Activated B cell treated with CpG ODN at 0.5 μM for 24 hours (primary cell): ENCODE measurements around the gene DNAJC25. TPM values are rescaled to one million over a fixed set of nuclear protein-coding genes. Genes with fewer than 3 reads are reported as not detected.

Source experiments
- ATAC-seq: fragments of 200-7000 bp; cut with Tn5 transposase; one replicate; pipeline ENCODE4 v1.10.0; 2021; ENCODE audit warnings: low read depth, mild to moderate bottlenecking, moderate library complexity
- CTCF ChIA-PET: fragments of 350-600 bp; sonication (Branson Sonifier 250); formaldehyde crosslinking; loops from one replicate; lab custom pipeline; 2021; ENCODE audit warnings: antibody characterized with exemption; lab: Charles Lee
- POLR2A ChIA-PET: fragments of 350-600 bp; sonication (Branson Sonifier 250); formaldehyde crosslinking; loops from one replicate; lab custom pipeline; 2021; ENCODE audit warnings: antibody characterized with exemption; lab: Charles Lee
- DNase-seq: peaks from one replicate; pipeline ENCODE4 v3.0.0; 2022
- H3K27ac Mint-ChIP-seq: one replicate; pipeline ENCODE4 v1.8.0; 2020; ENCODE audit warnings: mixed read lengths
- H3K27me3 Mint-ChIP-seq: one replicate; pipeline ENCODE4 v1.8.0; 2021; ENCODE audit warnings: mixed read lengths
- H3K36me3 Mint-ChIP-seq: one replicate; pipeline ENCODE4 v1.8.0; 2021; ENCODE audit warnings: low read depth, mixed read lengths
- H3K4me1 Mint-ChIP-seq: one replicate; pipeline ENCODE4 v1.8.0; 2021; ENCODE audit warnings: mixed read lengths
- H3K4me3 Mint-ChIP-seq: one replicate; pipeline ENCODE4 v1.8.0; 2020; ENCODE audit warnings: mild to moderate bottlenecking, mixed read lengths
- H3K9me3 Mint-ChIP-seq: one replicate; pipeline ENCODE4 v1.8.0; 2020; ENCODE audit warnings: mixed read lengths
- CTCF ChIP-seq: fragments of 200-600 bp; IDR thresholded peaks from one replicate; pipeline ENCODE4 v1.8.0; 2022; ENCODE audit warnings: antibody characterized with exemption, mild to moderate bottlenecking
- intact Hi-C: fragments of 100-400 bp; cut with micrococcal nuclease; formaldehyde crosslinking; loops from one replicate; pipeline ENCODE4 v1.15.1; 2024
- total RNA-seq: library from RNA; stranded (reverse); gene quantifications from 2 replicates; pipeline ENCODE4 v1.2.3, GENCODE V29; 2022

DNAJC25 gene
- total RNA-seq, 1 donor from 2014 or later: 4.3 TPM

GRCh38 chr9:111657051-111657450, 25.9 kb downstream of the DNAJC25 start:
- no peak for TF ChIP-seq CTCF
- no peak for ATAC-seq
- POLR2A ChIA-PET: interaction anchor here (0.6 kb wide), 1 partner anchor 24 kb away, joined by 3 read pairs; no protein-coding TSS in a partner anchor
- H3K27ac Mint-ChIP-seq: no peak overlapping the region
- intact Hi-C loops: no loop called here
- H3K27me3 Mint-ChIP-seq: no peaks in the 10 kb centered on the region
- peaks cover 11% of the 10 kb centered on the region for H3K4me1 Mint-ChIP-seq
- H3K36me3 Mint-ChIP-seq: peaks cover 20% of the 10 kb centered on the region
- H3K4me3 Mint-ChIP-seq: no peak overlapping the region
- no peaks in the 10 kb centered on the region for H3K9me3 Mint-ChIP-seq
- no peak for DNase-seq
- CTCF ChIA-PET: no interaction called here

GRCh38 chr9:111658943-111659342, 27.8 kb downstream of the DNAJC25 start:
- peaks cover 27% of the 10 kb centered on the region for H3K4me1 Mint-ChIP-seq
- H3K27me3 Mint-ChIP-seq: no peaks in the 10 kb centered on the region
- ChIA-PET POLR2A (no interaction called here), CTCF (no interaction called here)
- H3K36me3 Mint-ChIP-seq: peaks cover 20% of the 10 kb centered on the region
- intact Hi-C loops: no loop called here
- no peak overlapping the region for H3K27ac Mint-ChIP-seq
- no peak for DNase-seq
- ATAC-seq: no peak
- H3K4me3 Mint-ChIP-seq: no peak overlapping the region
- no peak for TF ChIP-seq CTCF
- no peaks in the 10 kb centered on the region for H3K9me3 Mint-ChIP-seq

- ATAC-seq (no peak), DNase-seq (no peak)
- no peaks in the 10 kb centered on the region for H3K9me3 Mint-ChIP-seq
- H3K4me3 Mint-ChIP-seq: no peak overlapping the region
- peaks cover 27% of the 10 kb centered on the region for H3K4me1 Mint-ChIP-seq
- H3K27me3 Mint-ChIP-seq: no peaks in the 10 kb centered on the region
- no peak overlapping the region for H3K27ac Mint-ChIP-seq
- intact Hi-C loops: loop anchor here (2.0 to 10.0 kb wide), 2 partner anchors 175 to 719 kb away; partner anchors contain the start of gene ECPAS
- ChIA-PET POLR2A (no interaction called here), CTCF (no interaction called here)
- no peak for TF ChIP-seq CTCF
- peaks cover 16% of the 10 kb centered on the region for H3K36me3 Mint-ChIP-seq
Measured at GRCh38 chr9:111659691-111660090, 28.6 kb downstream of the DNAJC25 start.

- DNase-seq: peak; percentile 76
- Mint-ChIP-seq H3K4me1 (peaks cover 27% of the 10 kb centered on the region), H3K9me3 (no peaks in the 10 kb centered on the region), H3K36me3 (peaks cover 13% of the 10 kb centered on the region), H3K4me3 (peak within 1 kb of the TSS; percentile 95), H3K27me3 (no peaks in the 10 kb centered on the region), H3K27ac (peak within 1 kb of the TSS; percentile 85)
- intact Hi-C loops: loop anchor here (2.0 to 10.0 kb wide), 2 partner anchors 176 to 718 kb away; partner anchors contain the start of gene ECPAS
- ATAC-seq: peak; percentile 96
- CTCF ChIA-PET: no interaction called here
- POLR2A ChIA-PET: interaction anchor here (0.6 to 2.9 kb wide), 2 partner anchors 30 to 178 kb away, joined by 3 to 17 read pairs; partner anchors contain the start of gene DNAJC25
- TF ChIP-seq CTCF: no peak
Measured at GRCh38 chr9:111661150-111661801, 30.1 kb downstream of the DNAJC25 start, which contains the start of gene GNG10. TSS of gene GNG10 (plus strand) at chr9:111661605. CDS start at chr9:111661635, 30 bp downstream.

- ChIA-PET CTCF (no interaction called here), POLR2A (interaction anchor here (0.7 to 2.9 kb wide), 2 partner anchors 31 to 323 kb away, joined by 3 to 17 read pairs; partner anchors contain the start of gene DNAJC25)
- TF ChIP-seq CTCF: no peak
- no peaks in the 10 kb centered on the region for H3K27me3 Mint-ChIP-seq
- intact Hi-C loops: loop anchor here (1.0 to 10.0 kb wide), 3 partner anchors 31 to 717 kb away; partner anchors contain the start of genes DNAJC25 and ECPAS
- H3K4me1 Mint-ChIP-seq: peaks cover 27% of the 10 kb centered on the region
- peak overlapping the region; percentile 85 for H3K27ac Mint-ChIP-seq
- ATAC-seq: peak; percentile 29
- DNase-seq: peak; percentile 34
- peak overlapping the region; percentile 95 for H3K4me3 Mint-ChIP-seq
- peaks cover 17% of the 10 kb centered on the region for H3K36me3 Mint-ChIP-seq
- no peaks in the 10 kb centered on the region for H3K9me3 Mint-ChIP-seq
Measured at GRCh38 chr9:111661802-111662521, 30.8 kb downstream of the DNAJC25 start.
